Activated naive CD4-positive, alpha-beta T cell treated with anti-CD3 and anti-CD28 coated beads for 36 hours (primary cell): ENCODE results near the gene MAP2K1. TPM values are rescaled to one million over a fixed set of nuclear protein-coding genes. Genes with fewer than 3 reads are reported as not detected.

Experiments
- CTCF ChIA-PET: fragments of 350-600 bp; sonication (Branson Sonifier 250); formaldehyde crosslinking; loops from one replicate; lab custom pipeline; 2021; ENCODE audit warnings: antibody characterized with exemption; lab: Charles Lee
- DNase-seq: peaks from one replicate; pipeline ENCODE4 v3.0.0-alpha.2; 2020
- H3K27ac Mint-ChIP-seq: one replicate; pipeline ENCODE4 v1.8.0; 2021; ENCODE audit warnings: mild to moderate bottlenecking, mixed read lengths
- H3K27me3 Mint-ChIP-seq: one replicate; pipeline ENCODE4 v1.8.0; 2021; ENCODE audit warnings: low read depth, mixed read lengths
- H3K36me3 Mint-ChIP-seq: one replicate; pipeline ENCODE4 v1.8.0; 2021; ENCODE audit warnings: low read depth, mixed read lengths
- H3K4me1 Mint-ChIP-seq: one replicate; pipeline ENCODE4 v1.8.0; 2021; ENCODE audit warnings: low read depth, mixed read lengths
- H3K4me3 Mint-ChIP-seq: one replicate; pipeline ENCODE4 v1.8.0; 2021; ENCODE audit warnings: mild to moderate bottlenecking, moderate library complexity, mixed read lengths
- H3K9me3 Mint-ChIP-seq: one replicate; pipeline ENCODE4 v1.8.0; 2021; ENCODE audit warnings: mixed read lengths
- intact Hi-C: fragments of 100-400 bp; cut with micrococcal nuclease; formaldehyde crosslinking; loops from one replicate; pipeline ENCODE4 v1.15.1; 2023
- total RNA-seq, 2 experiments: library from RNA; stranded (reverse); gene quantifications; one replicate each; pipeline ENCODE4 v1.2.3, GENCODE V29; 2021

Gene MAP2K1
- total RNA-seq, 2 experiments from 2014 or later = 69.6 to 72.6 TPM

DNA sequence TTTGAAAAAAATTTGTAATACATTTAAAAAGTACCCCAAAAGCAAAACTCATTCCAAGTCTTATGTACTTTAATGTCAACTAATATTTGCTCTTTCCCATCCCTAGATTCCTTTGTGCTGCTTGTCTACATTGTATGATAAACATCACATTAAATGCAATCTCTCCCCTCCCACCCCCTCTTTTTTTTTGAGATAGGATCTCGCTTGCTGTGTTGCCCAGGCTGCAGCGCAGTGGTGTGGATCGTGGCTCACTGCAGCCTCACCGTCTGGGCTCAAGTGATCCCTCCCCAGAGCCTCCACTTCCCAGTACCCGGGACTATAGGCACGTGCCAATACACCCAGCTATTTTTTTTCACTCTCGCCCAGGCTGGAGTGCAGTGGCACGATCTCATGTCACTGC, 12.6 kb downstream of the MAP2K1 start:
- CTCF ChIA-PET = no interaction called here
- Mint-ChIP-seq H3K27ac (no peak overlapping the region), H3K9me3 (no peaks in the 10 kb centered on the region), H3K27me3 (no peaks in the 10 kb centered on the region), H3K4me3 (no peak overlapping the region), H3K4me1 (peaks cover 75% of the 10 kb centered on the region), H3K36me3 (peaks cover 16% of the 10 kb centered on the region)
- intact Hi-C loops = no loop called here
- DNase-seq = no peak

DNA sequence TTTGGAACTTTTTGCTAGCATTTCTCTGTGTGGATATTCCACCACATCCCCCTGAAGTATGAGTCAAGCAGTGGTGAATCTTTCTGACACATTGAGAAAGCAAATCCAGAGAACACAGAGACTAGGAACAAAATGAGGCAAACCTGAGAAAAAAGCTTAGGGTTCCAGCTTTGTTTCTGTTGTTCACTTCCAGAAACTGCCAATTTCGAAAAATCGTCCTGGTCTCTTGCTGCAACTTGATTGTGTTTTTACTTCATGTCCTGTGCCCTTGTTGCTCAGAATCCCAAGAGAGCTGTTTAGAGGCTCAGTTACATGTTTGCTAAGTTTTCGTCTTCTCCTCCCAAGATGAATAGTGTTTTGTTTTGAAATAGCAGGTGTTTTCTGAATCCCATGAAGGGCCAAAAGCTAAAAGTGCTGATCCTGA, 13.7 kb downstream of the MAP2K1 start:
- CTCF ChIA-PET = no interaction called here
- no peak overlapping the region for H3K4me3 Mint-ChIP-seq
- H3K27me3 Mint-ChIP-seq = no peaks in the 10 kb centered on the region
- intact Hi-C loops = loop anchor here (2.0 to 5.0 kb wide), 2 partner anchors 72 to 97 kb away; partner anchors contain the start of gene SNAPC5
- H3K4me1 Mint-ChIP-seq = peaks cover 73% of the 10 kb centered on the region
- no peaks in the 10 kb centered on the region for H3K9me3 Mint-ChIP-seq
- H3K36me3 Mint-ChIP-seq = peaks cover 15% of the 10 kb centered on the region
- H3K27ac Mint-ChIP-seq = no peak overlapping the region
- no peak for DNase-seq

DNA sequence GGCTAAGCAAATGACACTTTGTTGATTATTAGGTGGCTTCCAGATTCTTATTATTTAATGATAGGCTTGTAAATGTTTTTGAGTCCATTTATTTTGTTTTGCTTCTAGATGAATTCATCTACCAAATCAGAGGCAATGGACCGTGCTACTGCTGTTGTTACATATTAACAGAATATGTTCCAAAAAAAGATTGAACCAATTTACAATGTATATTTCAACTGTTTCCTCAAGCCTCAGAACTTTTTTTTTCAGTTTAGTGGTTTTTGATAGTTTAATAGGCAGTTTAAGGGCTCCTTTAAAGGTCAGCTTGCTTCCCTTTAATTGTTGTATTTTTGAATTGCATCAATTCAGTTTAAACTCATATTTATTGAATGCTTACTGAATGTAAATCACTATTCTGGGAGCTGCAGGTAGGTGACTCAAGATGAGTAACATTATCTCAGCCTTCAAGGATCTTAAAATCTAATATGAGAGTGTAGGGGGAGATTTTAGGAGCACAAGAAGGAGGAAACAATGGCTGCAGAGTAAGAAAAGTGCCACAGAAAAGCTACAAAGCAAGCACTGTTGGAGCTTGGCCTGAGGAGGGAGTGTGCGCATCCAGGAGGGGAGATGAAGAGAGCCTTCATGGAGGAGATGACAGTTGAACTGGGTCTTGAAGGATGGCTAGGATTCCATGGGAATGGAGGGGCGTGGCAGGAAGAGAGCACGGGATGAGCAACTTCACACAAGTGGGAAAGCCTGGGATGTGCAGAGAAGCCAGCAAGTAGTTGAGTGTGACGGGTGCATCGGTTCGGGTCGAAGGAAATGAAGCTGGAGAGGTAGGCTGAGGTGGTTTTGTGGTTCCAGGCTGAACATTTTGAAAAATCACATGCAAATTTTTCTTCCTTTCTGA, 14.7 kb downstream of the MAP2K1 start:
- intact Hi-C loops = loop anchor here (1.0 to 5.0 kb wide), 4 partner anchors 11 to 96 kb away; partner anchors contain the start of genes SNAPC5 and TIPIN
- peaks cover 77% of the 10 kb centered on the region for H3K4me1 Mint-ChIP-seq
- no peaks in the 10 kb centered on the region for H3K27me3 Mint-ChIP-seq
- CTCF ChIA-PET = interaction anchor here (0.5 to 1.2 kb wide), 4 partner anchors 42 to 97 kb away, joined by 3 read pairs; no protein-coding TSS in a partner anchor
- H3K36me3 Mint-ChIP-seq = peaks cover 8% of the 10 kb centered on the region
- peak overlapping the region; percentile 59 for H3K4me3 Mint-ChIP-seq
- H3K9me3 Mint-ChIP-seq = no peaks in the 10 kb centered on the region
- peak; percentile 51 for DNase-seq
- peak overlapping the region; percentile 81 for H3K27ac Mint-ChIP-seq

DNA sequence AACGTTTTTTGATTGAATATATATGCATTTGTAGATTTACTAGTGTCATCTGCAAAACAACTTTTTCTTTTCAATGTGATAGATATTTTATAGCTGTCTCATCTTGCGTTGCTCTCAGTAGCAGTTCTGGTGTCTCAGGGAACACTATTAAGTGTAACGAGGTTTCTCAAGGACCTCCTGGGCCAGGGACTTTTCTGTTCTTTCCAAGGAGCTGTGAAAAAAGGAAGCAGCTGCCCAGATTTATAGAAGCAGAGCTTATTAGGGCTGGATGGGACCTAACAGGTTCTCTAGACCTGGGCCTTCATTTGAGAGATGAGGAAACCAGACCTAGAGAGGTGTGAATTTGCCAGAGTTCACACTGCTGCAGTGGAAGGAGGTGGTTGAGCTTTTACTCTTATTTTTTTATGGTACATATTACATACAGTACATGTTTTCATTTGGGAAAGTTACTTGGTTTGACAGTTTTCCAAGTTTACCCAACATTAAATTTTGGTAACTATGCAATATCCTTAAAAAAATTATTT, 16.1 kb downstream of the MAP2K1 start:
- Mint-ChIP-seq H3K4me3 (no peak overlapping the region), H3K9me3 (no peaks in the 10 kb centered on the region), H3K4me1 (peaks cover 78% of the 10 kb centered on the region), H3K27me3 (no peaks in the 10 kb centered on the region), H3K27ac (peak overlapping the region; percentile 47), H3K36me3 (peaks cover 8% of the 10 kb centered on the region)
- no peak for DNase-seq
- CTCF ChIA-PET = no interaction called here
- intact Hi-C loops = loop anchor here (5.0 kb wide), 1 partner anchor 94 kb away; the partner anchor contains the start of gene SNAPC5

DNA sequence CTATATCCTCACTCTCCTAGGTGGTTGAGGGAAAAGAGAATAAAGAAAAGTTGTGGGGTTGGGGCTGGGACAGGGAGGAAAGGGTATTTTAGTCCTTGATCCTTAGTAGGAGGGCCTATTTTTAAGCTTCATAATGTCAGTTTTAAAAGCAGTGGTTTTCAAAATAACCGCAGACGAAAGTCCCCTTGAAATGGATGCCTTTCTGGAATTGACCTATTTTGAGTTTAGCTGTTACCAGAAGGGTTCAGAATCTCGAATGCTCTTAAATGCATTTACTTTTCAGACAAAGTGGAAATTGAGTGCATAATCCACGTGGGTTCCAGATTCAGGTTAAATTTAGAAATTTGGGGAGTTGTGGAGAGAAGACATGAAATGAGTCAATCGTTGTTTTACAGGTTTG, 16.6 kb downstream of the MAP2K1 start:
- H3K27ac Mint-ChIP-seq = no peak overlapping the region
- H3K4me3 Mint-ChIP-seq = no peak overlapping the region
- intact Hi-C loops = loop anchor here (5.0 kb wide), 1 partner anchor 94 kb away; the partner anchor contains the start of gene SNAPC5
- DNase-seq = no peak
- H3K36me3 Mint-ChIP-seq = peaks cover 6% of the 10 kb centered on the region
- CTCF ChIA-PET = no interaction called here
- peaks cover 80% of the 10 kb centered on the region for H3K4me1 Mint-ChIP-seq
- H3K9me3 Mint-ChIP-seq = no peaks in the 10 kb centered on the region
- H3K27me3 Mint-ChIP-seq = no peaks in the 10 kb centered on the region

DNA sequence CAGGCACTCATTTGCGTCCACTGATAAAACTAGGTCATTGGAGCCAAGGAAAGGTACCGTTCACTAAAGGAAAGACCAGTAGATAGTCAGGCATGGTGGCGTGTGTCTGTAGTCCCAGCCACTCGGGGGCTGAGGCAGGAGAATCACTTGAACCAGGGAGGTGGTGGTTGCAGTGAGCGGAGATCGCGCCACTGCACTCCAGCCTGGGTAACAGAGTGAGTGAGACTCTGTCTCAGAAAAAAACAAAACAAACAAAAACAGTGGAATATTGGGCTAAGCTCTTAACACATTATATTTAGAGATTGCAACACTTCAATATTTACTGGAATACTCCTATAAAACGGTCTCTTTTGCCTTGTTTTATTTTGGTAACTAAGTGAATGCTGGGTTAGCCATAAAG, 17.4 kb downstream of the MAP2K1 start:
- H3K4me3 Mint-ChIP-seq = no peak overlapping the region
- peaks cover 84% of the 10 kb centered on the region for H3K4me1 Mint-ChIP-seq
- H3K36me3 Mint-ChIP-seq = peaks cover 6% of the 10 kb centered on the region
- no peaks in the 10 kb centered on the region for H3K27me3 Mint-ChIP-seq
- intact Hi-C loops = loop anchor here (5.0 kb wide), 1 partner anchor 93 kb away; the partner anchor contains the start of gene SNAPC5
- CTCF ChIA-PET = interaction anchor here (0.6 kb wide), 1 partner anchor 616 kb away, joined by 4 read pairs; no protein-coding TSS in a partner anchor
- no peak overlapping the region for H3K27ac Mint-ChIP-seq
- no peaks in the 10 kb centered on the region for H3K9me3 Mint-ChIP-seq
- DNase-seq = no peak

DNA sequence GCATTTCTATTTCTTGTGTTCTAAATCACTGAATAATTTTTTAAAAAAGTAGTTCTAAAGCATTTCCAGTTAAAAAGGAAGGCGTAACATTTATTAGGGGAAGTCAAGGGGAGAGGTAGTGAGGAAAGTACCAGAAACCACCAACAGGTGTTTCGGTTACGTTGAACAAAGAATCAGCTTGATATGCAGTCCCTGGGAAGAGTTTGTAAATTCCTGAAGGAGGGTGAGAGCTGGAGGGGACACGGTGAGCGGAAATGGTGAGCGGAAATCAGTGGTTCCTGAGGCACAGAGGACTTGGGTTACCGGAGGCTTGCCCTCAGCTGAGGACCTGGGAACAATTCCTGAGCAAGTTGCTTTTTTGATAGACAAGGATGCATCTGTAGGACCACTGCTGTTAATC, 17.8 kb downstream of the MAP2K1 start:
- Mint-ChIP-seq H3K4me1 (peaks cover 84% of the 10 kb centered on the region), H3K36me3 (peaks cover 3% of the 10 kb centered on the region), H3K27ac (no peak overlapping the region), H3K9me3 (no peaks in the 10 kb centered on the region), H3K27me3 (no peaks in the 10 kb centered on the region), H3K4me3 (no peak overlapping the region)
- intact Hi-C loops = loop anchor here (5.0 kb wide), 1 partner anchor 93 kb away; the partner anchor contains the start of gene SNAPC5
- CTCF ChIA-PET = interaction anchor here (1.1 kb wide), 1 partner anchor 18 kb away, joined by 5 read pairs; the partner anchor contains the start of gene MAP2K1
- DNase-seq = no peak

DNA sequence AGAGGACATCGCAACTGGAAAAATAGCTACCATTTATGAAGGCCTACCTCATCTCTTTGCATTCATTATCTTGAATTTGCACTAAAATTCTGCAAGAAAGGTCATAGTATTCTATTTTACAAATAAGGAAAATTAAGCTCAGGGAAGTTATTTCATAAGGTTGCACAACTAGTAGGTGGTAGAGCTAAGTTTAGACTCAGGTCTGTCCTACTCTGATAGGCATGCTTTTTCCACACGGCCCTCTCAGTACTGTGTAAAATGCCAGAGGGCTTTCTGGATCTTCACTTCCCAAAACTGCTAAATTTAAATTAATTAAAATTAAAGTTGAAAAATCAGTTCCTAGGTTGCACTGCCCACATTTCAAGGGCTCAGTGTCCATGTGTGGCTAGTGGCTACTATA, 18.3 kb downstream of the MAP2K1 start:
- H3K27me3 Mint-ChIP-seq = no peaks in the 10 kb centered on the region
- intact Hi-C loops = no loop called here
- no peak for DNase-seq
- CTCF ChIA-PET = interaction anchor here (1.1 to 1.3 kb wide), 2 partner anchors 19 to 20 kb away, joined by 3 to 5 read pairs; partner anchors contain the start of gene MAP2K1
- peaks cover 89% of the 10 kb centered on the region for H3K4me1 Mint-ChIP-seq
- peaks cover 3% of the 10 kb centered on the region for H3K36me3 Mint-ChIP-seq
- H3K27ac Mint-ChIP-seq = no peak overlapping the region
- H3K4me3 Mint-ChIP-seq = no peak overlapping the region
- H3K9me3 Mint-ChIP-seq = no peaks in the 10 kb centered on the region

DNA sequence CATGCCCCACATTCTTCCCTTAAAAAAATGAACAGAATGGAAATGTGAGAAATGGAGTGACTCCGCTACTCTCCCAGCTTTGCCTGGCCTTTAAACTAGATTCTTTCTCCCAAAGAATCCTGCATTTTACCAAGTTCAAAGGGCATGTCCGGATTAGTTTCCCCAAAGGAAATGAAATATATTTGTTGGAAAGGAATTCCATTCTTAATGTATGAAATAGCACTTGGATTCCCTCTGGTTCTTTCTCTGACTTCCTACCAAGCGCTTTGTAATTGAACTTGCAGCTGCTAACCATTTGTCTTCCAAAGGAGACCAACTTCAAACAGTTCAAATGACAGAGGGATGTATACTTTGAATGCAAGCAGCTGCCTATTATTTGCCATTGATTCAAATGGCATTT, 18.9 kb downstream of the MAP2K1 start:
- Mint-ChIP-seq H3K27ac (no peak overlapping the region), H3K9me3 (no peaks in the 10 kb centered on the region), H3K4me1 (peaks cover 87% of the 10 kb centered on the region), H3K4me3 (no peak overlapping the region), H3K27me3 (no peaks in the 10 kb centered on the region), H3K36me3 (peaks cover 5% of the 10 kb centered on the region)
- intact Hi-C loops = no loop called here
- CTCF ChIA-PET = interaction anchor here (1.1 to 1.3 kb wide), 2 partner anchors 19 kb away, joined by 3 to 5 read pairs; partner anchors contain the start of gene MAP2K1
- DNase-seq = no peak

DNA sequence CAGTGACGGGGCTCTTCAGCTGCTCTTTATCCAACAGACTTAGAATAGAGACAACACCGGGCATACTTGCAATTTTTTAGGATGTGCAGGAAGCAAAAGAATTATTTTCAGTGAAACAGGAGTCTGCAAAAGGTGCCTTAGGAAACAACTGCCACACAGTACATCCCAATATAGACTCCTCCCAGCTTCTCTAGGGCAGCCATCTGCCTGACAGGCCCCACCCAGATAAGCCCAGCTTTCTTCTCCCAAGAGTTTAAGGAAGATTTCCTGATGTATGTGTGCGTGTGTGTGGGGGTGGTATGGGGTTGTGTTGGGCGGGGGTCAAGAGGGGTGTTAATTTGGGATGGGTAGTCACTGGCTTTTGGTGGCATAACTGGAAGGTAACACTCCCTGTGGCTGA, 21.5 kb downstream of the MAP2K1 start:
- H3K9me3 Mint-ChIP-seq = no peaks in the 10 kb centered on the region
- H3K4me3 Mint-ChIP-seq = no peak overlapping the region
- H3K36me3 Mint-ChIP-seq = peaks cover 2% of the 10 kb centered on the region
- CTCF ChIA-PET = no interaction called here
- intact Hi-C loops = no loop called here
- no peak overlapping the region for H3K27ac Mint-ChIP-seq
- DNase-seq = no peak
- H3K4me1 Mint-ChIP-seq = peaks cover 82% of the 10 kb centered on the region
- H3K27me3 Mint-ChIP-seq = no peaks in the 10 kb centered on the region

DNA sequence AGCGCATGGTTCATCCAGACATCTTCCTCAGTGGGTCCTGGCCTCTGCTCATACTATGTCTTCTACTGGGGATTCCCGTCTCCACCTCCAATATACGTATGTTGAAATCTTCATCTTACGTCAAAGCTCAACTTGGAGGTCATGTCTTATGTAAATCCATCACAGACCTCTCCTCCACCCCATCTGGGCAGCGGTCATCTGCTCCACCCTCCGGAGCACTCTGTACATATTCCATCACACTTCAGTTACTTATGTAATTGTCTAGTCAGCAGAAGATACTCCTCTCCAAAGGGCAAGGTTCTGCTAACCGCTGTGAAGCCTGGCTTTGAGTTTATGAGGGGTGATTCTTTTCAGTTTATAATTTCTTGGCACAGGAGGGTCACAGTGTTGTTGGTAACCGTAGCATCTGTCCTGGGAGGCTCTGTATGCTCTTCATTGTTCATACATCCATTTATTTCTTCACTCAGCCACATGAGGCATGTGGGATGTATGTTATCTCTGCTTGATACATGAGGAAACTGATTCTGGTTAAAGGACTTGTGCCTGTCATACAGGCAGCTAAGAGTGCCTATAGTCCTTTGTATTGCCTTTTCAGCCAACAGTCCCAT, 22.1 kb downstream of the MAP2K1 start:
- Mint-ChIP-seq H3K4me3 (no peak overlapping the region), H3K36me3 (peaks cover 5% of the 10 kb centered on the region), H3K9me3 (no peaks in the 10 kb centered on the region), H3K4me1 (peaks cover 78% of the 10 kb centered on the region), H3K27ac (no peak overlapping the region), H3K27me3 (no peaks in the 10 kb centered on the region)
- DNase-seq = no peak
- CTCF ChIA-PET = no interaction called here
- intact Hi-C loops = no loop called here

DNA sequence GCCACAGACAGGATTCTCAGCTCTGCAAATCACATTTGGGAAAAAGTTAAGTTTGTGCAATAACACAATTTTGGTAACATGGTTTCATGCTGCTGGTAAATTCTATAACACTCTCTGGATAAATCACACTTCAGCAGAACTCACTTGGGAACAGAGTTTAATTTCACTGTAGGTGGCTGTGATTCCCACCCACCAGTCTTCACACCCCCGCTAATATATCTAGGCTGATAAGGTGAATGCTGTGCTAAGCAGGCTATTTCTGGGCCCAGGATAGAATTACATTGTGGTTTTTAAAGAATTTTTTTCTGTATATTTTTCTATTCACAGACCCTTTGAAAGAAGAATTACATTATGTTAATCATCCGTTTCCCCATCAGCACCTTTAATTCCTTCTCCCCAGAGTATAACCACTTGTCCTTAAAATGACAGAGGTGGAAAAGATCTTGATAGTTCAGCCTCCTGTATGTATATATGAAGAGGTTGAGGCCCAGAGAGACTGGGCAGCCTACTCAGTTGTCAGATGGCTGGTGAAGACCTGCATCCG, 22.9 kb downstream of the MAP2K1 start:
- CTCF ChIA-PET = no interaction called here
- H3K36me3 Mint-ChIP-seq = peaks cover 12% of the 10 kb centered on the region
- no peak for DNase-seq
- no peaks in the 10 kb centered on the region for H3K27me3 Mint-ChIP-seq
- intact Hi-C loops = no loop called here
- peaks cover 75% of the 10 kb centered on the region for H3K4me1 Mint-ChIP-seq
- H3K9me3 Mint-ChIP-seq = peaks cover 5% of the 10 kb centered on the region
- H3K4me3 Mint-ChIP-seq = no peak overlapping the region
- H3K27ac Mint-ChIP-seq = no peak overlapping the region
